Smooth muscle cell of the brain vasculature (primary cell): Measurements from ENCODE around the gene ATP10A.

Source experiments
- DNase-seq: peaks from one replicate; pipeline ENCODE4 v3.0.0-alpha.2; 2012; ENCODE audit warnings: low read depth, low spot score

ATP10A gene

DNA sequence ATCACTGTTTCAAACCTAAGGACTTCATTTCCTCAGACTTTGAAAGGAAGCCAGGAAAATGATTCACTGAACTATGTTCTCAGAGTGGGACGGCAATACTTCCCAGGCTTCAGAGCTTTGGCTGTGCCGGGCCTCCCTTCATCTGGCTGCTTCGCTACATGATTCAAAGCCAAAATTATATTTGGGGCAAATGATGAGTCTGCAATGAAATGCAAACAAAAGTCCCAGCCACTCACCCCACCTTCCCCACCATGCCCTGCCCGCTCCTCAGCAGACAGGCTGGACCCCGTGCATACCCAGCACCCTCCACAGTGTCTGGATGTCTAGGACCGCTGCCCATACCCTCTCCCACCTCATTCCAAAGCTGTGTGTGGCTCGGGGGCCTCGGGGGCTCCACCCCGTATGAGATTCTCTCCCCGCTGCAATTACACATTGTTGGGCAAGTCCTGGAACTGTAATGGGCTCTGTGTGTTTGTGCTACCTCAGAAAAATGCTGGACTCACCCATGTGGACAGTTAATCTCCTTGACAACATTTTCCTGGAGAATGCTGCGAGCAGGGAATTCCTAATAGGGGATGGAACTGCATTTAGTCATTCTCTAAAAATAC, 32.2 kb downstream of the ATP10A start:
- no peak for DNase-seq

GRCh38 chr15:25829073-25829472, 34.1 kb downstream of the ATP10A start:
- no peak for DNase-seq

- DNase-seq = no peak
These were observed 37.9 kb downstream of the ATP10A start for GRCh38 chr15:25825207-25825606.

DNA sequence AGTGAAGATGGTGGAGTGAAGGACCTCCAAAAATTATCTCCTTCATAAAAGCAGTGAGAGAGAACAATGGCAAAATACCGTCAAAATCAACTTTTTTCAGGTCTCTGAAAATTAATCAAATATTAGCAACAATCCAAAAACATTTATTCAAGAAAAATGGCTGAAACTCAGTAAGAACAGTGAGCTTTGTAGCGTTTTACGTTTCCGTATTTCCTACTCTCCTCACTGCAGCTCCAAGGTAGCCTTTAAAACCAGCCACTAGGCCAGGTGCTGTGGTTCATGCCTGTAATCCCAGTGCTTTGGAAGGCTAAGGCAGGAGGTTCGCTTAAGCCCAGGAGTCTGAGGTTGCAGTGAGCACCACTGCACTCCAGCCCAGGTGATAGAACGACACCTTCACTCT, 38.5 kb downstream of the ATP10A start:
- DNase-seq = no peak

DNA sequence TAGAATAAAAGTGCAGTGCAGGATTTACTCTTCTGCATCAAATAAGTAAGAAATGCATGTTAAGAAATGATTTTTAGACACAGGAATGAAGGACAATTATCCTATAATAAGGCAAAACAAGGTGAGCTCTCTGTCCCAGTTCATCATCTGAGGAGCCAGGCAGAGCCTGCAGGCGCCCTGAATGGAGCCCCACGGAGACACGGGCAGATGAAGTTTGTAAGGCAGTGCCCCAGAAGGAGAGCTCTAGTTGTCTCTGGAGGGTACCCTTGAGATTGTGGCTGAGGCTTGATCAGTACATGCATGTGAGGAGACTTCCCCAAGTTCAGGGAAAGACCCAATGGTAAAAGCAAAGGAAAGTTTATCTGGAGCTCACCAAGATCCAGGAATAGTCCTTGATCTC, 50.3 kb downstream of the ATP10A start:
- DNase-seq = no peak

DNA sequence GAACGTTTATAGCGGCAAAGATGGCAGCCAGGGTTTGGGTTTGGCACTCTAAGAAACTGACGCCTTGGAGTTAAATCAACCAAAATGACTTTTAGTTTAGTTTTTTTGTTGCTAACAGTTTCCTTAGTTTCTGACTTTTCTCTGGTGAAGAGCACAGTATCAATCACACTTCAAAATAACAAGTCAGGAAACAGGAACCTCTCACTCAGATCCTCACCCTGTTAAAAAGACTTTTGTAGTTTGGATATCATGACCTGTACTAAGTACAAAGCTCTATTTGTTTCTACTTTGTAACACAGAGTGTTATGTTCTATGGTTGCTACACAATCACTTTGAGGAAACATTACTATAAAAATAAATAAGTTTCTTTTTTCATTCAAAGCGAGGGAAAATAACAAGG, 51.1 kb downstream of the ATP10A start:
- no peak for DNase-seq

- no peak for DNase-seq
These were observed 51.6 kb downstream of the ATP10A start for GRCh38 chr15:25811481-25811906.

DNA sequence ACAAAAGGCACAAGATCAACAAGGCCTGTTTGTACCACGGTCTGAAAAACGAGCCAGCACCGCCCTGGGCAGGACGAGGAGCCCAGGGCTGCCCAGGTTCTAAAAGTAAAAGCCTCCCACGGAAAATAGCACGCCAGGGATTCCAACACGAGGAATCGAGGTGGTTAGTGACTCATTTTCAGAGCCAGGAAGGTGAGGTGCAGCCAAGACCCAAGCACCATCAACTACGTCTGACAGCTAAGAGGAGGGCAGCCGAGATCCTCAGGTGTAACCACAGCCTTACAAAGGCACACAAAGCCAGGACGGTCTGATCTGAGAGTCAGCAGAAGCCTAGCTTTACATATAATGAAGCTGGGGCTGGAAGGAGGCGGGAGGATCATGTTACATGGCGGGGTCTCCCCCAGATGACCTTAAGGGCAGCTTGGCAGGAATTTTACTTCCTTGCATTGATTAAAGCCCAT, 52.5 kb downstream of the ATP10A start:
- DNase-seq = no peak

DNA sequence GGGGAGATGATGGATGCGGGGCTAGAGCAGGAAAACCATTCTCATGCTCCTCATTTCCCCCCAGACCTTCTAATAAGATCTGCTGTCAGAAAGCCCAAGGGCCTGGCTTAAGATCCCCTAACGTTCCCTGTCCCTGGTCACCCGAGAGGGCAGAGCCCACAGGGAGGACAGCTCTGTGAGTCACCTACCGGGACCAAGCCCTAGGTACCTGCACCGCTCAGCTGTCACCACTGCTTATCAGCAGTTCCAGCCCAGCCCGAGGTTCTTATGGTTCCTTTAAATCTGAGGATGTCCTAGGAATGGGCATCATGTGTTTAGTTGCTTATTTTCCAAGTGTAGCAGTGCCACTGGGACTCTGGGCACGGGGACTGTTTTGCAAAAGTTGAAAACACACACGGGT, 53.0 kb downstream of the ATP10A start:
- DNase-seq = no peak

DNA sequence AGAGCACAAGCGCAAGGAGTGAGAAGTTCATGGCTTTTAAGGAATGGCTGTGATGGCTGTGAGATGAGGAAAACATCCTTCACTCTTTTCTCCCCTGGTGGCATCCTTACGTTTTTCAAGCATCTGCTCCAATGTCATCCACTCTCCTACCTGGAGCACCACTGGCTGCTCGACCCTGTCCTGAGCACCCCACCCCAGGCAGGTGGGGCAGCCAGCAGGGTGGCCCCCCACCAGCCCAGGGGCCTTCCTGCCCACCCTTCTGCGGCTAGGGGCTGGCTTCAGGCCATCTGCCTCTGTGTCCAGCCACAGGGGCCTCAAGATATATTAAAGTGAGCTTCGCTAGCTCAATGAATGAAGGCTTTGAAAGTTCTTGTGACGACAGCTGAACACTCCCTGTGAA, 56.1 kb downstream of the ATP10A start:
- DNase-seq = no peak

DNA sequence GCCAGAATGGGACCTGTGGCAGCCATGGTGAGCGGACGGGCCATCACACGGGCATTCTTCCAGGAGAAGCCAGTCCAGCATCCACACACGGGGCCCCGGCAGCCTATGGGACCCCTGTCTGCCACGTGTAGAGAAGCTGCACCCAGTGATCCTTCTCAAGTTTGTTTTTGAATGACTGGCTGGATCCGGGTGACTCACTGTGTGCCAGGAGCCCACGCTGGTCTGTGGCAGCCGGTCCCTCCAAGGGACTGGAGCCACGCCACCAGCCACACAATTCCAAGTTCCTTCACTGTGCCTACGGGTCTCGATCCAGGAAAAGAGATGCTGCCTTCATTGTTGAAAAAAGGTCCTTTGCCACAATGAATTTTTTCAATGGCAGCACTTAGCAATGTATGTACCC, 58.1 kb downstream of the ATP10A start:
- DNase-seq = no peak

GRCh38 chr15:25804451-25804850, 58.7 kb downstream of the ATP10A start:
- no peak for DNase-seq

DNA sequence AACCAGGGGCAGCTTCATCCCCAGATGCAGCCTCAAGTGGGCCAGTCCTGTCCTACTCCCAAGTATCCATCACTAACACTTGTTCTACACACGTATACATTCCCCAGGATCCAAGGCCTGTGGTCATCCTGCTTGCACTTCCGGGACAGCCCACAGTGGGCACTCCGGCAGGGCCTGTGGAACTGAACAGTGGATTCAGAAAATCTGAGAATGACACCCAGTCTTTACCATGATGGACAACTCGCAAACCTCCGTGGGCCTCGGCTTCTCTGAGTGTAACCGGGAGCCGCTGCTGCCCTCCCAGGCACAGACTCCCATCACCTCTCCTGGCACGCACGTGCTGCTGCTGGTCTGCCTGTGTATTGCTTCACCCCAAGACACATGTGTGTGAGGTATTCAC, 59.6 kb downstream of the ATP10A start:
- DNase-seq = no peak

DNA sequence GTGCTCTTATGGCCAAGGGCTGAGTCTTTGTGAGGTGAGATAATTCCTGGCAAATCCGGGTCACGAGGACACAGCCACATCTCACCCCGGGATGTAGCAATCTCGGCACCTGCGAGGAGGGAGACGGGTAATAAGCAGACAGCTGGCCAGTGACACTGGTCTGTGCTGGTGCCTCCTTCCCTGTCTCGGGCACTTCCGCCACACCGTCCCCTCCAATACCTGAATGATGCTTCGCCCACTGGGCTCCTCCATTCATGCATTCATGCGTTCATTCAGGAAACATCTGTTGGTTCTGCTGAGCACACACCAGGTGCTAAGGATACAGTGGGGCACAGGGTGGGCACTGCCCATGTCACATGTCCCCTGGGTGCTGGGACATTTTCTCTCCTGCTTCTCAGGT, 60.1 kb downstream of the ATP10A start:
- no peak for DNase-seq

DNA sequence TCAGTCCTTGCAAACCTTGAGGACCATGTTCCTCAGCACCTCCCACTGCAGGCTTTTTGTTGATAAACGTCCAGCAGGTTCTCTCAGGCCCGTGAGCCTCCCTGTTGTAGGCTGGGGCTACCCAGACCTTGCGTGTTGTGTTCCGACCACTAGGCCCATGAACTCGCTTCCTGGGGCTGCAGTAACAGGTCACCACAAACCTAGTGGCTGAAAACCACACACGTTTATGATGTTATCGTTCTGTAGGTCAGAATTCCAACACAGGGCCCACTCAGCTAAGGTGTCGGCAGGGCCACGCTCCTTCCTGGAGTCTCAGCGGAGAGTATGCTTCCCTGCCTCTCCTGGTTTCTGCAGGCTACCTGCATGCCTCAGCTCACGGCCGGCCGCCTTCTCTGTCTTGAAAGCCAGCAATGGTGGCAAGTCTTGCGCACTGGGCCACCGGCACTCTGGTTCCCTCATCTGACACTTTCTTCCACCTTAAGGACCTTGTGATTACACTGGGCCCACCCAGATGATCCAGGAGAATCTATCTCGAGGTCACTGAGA, 60.8 kb downstream of the ATP10A start:
- DNase-seq = no peak

DNA sequence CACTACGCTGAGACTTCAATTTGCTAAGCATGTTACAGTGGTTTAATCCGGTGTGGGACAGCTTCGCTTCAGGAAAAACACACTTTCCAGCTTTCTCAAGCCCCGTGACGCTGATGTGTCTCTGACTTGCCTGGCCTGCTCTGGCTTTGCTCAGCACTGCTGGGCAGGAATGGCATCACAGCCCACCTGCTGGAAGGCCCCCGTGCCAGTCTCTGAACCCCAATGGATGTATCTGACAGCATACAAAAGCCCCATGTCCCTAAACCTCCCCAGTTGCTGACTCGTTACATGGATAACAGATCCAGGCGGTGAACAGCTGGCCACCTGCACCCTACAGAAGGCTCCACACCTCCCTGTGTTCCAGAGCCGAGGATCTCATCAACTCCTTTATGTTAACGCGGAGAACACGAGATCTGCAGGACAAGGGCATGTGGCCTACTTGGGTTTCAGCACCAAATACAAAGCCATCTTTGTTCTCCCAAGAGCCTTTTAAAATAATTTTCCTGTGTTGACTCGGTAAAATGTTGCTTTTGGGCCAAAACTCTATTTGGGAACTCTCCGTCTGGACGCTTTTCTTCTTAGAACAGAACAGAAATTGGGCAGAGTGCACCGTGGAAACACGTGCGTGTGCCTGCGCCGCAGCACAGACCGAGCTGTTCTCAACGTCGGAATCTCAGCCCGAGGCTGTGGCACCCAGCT, 61.4 kb downstream of the ATP10A start:
- no peak for DNase-seq

DNA sequence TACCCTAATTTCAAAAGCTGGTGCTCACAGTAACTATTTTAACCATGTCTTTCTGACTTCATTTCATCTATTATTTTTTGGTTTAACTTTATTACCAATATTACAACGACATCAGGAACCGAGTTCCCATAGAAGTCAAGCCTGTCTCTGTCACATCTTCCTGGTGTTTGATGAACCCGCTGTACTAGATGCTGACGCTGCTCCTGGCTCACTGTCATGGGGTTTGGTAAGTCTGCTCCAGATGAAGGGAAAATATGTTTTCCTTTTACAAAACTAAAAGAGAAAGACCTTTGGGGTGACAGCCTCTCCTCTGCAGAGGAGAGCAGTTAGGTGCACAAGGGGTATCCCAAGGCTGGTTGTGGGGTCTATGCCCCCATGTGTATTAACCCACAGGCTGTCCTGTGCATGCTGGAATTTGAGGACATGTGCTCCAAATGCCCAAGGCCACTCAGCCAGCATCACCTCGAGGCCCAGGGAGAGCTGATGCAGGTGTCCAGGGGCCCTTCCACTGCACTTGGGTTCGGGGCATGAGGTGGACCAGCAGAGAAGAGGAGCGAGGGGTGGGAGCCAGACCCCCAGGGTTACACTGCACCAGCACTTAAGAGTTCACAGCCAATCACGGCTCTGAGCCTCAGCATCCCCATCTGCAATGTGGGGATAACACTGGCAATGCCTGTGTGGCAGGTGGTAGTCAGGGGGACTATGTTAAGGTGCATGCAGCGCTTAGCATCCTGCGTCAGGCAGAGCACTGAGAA, 62.2 kb downstream of the ATP10A start:
- DNase-seq = no peak

GRCh38 chr15:25799906-25800700, 63.0 kb downstream of the ATP10A start:
- no peak for DNase-seq

GRCh38 chr15:25797936-25798901, 64.9 kb downstream of the ATP10A start:
- no peak for DNase-seq

DNA sequence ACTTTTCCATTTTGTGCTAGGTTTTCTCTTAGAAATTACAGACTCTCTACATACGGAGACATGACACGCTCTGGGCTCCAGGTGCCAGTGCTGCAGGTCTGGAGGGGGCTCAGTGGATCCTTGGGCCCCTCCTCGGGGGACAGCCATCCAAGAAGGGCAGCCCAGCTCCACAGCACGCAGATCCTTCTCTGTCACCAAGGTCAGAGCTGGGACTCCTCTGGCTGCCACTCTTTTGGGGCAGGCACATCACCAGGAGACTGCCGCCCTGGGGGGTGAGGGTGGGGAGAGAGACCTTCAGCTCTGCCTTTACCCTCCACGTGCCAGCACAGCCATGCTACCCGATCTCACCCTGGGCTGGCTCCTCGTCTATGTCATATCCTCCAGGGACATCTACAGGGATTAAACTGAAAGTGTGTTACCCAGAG, 65.6 kb downstream of the ATP10A start:
- no peak for DNase-seq

DNA sequence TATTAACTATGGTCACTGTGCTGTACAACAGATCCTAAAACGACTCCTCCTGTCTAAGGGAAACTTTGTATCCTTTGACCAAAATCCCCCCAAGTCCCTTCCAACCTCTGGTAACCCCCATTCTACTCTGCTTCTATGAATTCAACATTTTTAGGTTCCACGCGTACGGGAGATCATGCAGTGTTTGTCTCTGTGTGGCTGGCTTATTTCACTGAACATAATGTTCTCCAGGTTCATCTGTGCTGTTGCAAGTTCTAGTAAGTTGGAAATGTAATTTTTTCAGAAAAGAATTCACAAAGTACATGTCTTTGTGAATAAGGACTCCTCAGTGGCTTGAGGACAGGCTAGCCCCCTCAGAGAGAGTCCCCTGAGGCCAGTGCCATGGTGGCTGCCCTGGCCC, 66.1 kb downstream of the ATP10A start:
- DNase-seq = no peak
